ENCODE measurements around the gene CDH4.

GRCh38 chr20:61989741-61990140 lies 737.7 kb downstream of the CDH4 start:
- TF ChIP-seq CTCF (IDR thresholded peaks at IDR 0.05) (no peak), POLR2A (IDR thresholded peaks at IDR 0.05) (no peak)
